HG02870 (cell line): ENCODE data around the gene SPEN.

Source experiments
- ATAC-seq: cut with Tn5 transposase; IDR thresholded peaks from one replicate; pipeline ENCODE4 v1.9.1; 2021; ENCODE audit warnings: mild to moderate bottlenecking, moderate library complexity; ENCODE audit not compliant: unreplicated experiment

Gene SPEN

DNA sequence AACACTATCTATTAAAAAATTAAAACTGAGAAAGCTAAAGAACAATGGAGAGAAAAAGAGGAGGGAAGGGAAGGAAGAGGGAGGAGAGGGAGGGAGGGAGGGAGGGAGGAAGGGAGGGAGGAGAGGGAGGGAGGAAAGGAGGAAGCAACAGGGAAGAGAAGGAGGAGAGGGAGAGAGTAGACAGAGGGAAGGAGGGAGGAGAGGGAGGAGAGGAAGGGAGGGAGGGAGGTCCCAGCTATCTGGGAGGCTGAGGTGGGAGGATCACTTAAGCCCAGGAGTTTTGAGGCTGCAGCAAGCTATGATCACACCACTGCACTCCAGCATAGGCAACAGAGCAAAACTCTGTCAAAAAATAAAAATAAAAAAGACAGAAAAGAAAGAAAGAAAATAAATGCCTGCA lies 111.9 kb downstream of the SPEN start:
- no peak for ATAC-seq

DNA sequence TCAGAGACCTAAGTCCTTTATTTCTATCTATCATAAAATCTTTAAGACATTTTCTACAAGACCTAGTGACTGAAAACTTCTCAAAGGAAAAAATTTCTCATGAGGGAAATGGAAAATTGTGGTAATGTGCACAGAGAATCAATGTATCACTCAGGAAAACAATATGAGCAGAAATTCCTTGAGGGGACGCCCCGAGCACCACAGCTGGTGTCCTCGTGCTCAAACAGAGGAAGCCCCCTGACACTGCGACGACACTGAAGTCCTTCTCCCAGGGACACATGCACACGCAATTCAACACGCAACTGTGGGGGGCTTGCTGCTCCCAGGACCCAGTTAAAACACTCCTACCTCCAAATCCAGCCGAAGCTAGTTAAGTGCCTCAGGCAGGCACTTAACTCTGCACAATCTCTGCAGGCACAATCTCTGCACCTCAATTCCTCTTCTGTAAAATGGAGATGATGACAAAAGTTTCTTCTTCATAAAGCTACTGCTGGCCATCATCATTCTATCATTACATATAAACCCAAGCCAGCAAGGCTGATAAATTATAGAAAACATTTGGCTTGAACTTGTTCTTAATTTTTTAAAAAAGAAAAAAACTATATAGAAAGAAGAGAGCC lies 112.4 kb downstream of the SPEN start:
- no peak for ATAC-seq

DNA sequence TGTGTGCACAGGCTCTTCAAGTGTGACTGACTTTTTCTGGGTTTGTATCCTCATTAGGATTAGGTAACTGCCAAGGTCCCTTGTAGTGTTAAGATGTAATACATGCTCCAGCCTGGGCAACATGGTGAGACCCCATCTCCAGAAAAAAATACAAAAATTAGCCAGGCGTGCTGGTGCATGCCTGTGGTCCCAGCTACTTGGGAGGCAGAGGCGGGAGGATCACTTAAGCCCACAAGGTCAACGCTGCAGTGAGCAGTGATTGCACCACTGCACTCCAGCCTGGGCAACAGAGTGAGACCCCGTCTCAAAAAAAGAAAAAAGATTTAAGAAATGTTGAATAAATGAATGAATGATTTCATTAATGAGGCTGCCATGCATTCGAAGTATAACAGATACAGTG lies 113.3 kb downstream of the SPEN start:
- no peak for ATAC-seq

DNA sequence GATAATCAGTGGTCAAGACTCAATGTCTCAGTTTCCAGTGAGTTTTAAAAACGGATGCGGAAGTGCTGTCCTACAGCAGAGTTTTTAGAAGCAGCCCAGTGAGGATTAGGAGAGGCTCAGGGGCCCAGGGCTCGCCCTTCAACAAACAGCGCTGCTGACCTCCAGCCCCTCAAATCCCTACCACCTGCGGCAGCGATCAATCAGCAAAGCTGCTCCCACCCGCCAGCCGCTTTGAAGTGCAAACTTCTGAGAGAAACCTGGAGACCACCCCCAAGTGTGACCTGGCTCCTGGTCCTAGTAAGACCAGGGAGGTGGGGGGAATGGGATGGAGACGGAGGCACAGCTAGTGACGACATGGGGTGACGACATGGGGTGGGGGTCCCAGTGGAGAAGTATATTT lies 114.0 kb downstream of the SPEN start:
- ATAC-seq, result no peak

DNA sequence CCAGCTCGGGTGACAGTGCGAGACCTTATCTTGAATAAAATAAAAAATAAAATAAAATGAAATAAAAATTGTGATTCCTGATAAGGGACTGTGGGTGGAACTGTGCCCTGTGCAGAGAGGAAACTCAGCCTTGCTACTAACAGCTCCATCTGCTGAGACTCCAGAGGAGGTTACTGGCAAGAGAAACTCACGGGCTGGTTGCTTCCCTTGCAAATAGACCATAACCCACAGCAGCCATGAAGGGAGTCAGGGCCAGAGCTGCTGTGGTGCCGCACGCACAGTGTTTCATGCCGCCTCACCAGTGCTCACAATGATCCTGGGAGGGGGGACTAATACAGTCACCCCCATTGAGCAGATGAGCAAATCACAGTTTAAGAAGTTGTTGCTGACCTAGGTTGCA lies 114.7 kb downstream of the SPEN start:
- no peak for ATAC-seq

DNA sequence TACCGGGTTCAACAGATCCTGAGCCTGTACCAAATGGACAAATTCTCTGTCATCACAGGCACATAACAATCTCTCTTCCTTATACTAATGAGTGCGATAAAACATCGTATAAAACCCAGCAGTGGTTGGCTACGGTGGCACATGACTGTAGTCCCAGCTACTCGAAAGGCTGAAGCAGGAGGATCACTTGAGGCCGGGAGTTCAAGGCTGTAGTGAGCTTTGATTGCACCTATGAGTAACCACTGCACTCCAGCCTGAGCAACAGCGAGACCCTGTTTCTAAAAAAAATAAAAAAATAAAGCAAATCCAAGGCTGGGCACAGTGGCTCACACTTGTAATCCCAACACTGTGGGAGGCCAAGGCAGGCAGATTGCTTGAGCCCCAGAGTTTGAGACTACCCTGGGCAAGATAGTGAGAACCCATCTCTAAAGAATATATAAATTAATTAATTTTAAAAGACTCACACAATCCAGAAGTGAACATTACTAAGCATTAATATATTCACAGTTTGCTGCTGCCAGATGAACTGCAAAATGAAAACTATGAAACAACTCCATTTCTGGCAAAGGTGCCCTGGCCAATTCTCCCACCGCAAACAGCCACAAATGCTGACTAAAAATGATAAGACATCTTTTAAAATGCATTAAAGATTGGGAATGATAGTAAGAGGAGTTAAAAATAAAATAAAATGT lies 115.3 kb downstream of the SPEN start:
- ATAC-seq, result no peak

DNA sequence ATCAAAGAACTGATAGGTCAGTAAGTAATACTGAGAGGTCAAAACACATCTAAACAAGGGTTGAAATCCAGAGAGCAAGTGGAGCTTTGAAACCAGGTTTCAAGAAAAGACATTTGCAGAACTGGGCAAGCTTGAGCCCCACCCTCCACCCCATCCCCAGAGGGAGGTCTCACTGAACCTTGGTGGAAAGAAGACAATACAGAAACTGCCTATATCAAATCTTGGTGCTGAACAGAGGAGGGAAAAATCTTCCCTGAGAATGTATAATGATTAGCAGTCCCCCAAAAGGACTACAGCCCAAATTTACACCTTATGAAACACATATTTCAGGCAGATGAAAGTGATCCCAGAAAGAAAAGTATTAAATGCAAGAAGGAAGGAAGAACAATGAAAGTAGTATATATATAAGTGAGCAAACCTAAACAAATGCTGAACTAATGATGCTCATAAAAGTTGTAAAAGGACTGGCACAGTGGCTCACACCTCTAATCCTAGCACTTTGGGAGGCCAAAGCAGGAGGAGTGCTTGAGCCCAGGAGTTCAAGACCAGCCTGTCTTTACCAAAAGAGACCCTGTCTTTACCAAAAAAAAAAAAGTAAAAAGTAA lies 116.0 kb downstream of the SPEN start:
- no peak for ATAC-seq

DNA sequence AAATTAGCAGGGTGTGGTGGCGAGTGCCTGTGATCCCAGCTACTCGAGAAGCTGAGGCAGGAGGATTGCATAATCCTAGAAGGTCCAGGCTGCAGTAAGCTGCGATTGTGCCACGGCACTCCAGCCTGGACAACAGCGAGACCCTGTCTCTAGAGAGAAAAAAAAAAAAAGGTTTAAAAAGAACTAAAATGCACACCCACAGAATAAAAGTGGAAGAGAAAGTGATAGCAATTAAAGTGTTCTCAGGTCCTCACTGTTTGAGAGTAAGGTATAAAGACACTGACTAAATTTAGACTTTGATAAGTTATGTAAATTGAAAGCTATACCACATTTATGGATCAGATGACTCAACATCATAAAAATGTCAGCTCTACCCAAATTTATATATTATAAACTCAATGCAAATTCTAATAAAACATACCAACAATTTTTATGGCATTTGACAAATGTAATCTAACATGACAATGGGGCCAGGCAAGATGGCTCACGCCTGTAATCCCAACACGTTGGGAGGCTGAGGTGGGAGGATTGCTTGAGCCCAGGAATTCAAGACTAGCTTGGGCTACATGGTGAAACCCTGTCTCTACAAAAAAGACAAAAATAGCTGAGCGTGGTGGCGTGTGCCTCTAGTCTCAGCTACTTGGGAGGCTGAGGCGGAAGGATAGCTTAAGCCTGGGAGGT lies 116.6 kb downstream of the SPEN start:
- ATAC-seq, result no peak

DNA sequence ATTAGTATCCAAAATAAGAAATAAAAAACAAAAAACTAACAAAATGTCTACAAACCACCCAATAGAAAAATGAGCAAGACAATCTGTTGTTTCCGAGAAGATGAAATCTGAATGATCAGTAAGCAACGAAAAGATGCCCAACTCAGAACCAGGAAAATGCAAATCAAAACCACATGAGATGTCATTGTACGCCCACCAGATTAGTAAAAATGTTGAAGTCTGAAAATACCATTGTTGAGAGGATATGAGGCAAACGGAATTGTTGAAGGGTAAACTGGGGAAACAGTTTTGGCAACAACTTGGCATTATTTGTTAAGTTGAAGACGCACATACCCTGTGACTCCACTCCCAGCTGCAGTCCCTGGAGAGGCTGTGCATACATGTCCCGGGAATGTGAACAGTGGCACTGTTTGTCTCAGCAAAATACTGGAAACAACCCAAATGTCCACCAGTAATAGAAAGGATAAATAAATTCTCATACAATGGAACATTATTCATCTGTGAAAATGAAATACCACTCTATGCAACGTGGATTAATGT lies 117.8 kb downstream of the SPEN start:
- no peak for ATAC-seq

DNA sequence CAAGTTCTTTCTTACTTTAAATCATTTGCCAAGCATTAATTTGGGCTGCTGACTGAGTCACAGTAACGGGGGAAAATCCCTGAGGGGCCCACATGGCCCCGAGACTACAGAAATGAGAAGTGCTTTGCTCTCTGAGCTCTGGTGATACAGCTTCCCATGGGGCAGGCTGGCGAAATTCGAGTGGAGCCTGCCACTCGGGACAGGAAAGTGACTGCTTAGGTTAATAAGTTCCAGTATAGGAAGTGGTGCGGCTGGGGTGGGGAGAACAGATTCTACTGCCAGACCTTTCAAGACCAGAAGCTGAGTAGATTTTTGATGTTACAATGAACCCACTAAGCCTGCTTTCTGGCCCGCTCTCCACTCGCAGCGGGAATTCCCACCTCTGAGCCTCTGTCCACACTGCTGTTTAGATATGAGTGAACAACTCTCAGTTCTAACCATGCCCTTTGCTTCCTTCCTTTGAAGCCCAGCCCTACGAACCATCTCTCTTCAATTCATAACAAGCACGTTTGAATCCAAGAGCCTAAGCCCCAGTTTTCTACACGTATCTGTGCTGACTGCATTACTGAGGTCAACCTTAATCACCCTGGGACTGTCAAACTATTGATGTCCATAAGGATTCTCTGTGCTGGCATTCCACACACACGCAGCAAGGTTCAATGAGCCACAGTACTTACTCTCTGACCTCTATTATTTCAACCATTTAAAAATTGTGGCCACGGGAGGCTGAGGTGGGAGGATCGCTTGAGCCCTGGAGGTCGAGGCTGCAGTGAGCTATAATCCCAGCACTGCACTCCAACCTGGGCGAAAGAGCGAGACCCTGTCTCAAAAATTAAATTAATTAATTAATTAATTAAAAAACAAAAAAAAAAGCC lies 118.8 kb downstream of the SPEN start:
- peak; percentile 73 for ATAC-seq

DNA sequence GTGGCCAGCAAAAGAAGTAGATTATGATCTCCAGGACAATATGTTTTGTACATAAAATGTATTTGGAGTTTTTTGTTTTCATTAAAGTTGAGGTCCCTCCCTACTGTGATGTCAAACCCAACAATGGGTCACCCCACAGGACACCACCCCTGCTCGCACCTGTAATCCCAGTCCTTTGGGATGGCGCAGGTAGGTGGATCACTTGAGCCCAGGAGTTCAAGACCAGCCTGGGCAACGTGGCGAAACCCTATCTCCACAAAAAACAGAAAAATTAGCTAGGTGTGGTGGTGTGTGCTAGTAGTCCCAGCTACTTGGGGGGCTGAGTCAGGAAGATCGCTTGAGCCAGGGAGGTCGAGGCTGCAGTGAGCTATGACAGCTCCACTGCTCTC lies 119.4 kb downstream of the SPEN start:
- ATAC-seq, result no peak

DNA sequence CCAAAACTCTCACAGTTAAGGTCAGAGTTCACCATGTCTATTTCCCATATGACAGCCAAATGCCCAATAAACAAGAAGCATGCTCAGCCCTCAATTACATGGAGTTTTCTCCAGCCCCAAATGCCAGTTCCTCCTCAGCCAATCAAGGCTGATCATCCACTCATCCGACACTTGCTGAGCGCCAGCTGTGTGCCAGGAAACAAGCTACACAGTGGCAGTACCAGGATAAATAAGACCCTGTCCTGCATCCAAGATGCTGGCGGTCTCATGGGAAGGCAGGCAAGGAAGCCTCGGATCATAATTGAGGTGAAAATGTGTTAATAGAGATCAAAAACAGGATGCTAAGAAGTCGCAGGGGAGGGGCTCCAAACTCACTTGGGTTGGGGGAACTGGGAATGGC lies 120.7 kb downstream of the SPEN start:
- ATAC-seq, result no peak

DNA sequence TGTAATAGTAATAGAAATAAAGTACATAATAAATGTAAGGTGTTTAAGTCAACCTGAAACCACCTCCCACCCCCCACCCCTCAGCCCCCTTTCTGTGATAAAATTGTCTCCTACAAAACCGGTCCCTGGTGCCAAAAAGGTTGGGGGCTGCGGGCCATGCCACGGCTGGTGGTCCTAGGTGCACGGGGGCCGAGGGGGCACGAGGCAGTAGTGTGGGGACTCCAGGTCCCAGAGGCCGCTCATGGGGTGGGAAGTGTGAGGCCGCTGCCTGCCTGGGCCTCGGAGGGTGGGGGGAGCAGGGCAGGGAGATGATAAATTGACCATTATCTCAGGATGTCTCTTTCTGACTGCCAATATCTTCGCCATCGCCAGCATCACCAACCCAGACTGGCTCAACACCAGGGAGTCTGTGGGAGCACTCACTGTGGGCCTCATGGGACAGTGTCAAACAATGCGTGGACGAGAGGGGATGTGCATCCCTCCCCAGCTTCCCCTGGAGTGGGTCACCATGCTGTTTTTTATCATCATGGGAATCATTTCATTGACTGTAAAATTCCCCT lies 121.9 kb downstream of the SPEN start:
- no peak for ATAC-seq

DNA sequence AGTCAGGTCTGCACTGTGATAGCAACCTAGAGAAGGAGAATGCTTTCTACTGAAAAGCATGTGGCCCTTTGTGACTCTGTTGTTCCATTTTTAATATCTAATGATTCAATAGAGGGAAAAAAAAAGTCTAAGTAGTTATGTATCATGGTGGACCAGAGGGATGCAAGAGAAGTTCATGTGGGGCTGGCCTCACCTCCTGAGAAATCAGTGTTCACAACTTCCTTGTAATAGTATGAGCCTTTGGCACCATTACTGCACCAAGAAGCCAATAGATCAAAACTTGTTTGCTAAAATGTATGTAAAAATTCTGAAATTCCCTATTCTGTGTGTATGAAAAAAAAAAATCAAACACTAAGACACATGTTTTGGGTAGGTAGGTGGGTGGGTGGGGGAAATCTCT lies 123.4 kb downstream of the SPEN start:
- ATAC-seq, result no peak

DNA sequence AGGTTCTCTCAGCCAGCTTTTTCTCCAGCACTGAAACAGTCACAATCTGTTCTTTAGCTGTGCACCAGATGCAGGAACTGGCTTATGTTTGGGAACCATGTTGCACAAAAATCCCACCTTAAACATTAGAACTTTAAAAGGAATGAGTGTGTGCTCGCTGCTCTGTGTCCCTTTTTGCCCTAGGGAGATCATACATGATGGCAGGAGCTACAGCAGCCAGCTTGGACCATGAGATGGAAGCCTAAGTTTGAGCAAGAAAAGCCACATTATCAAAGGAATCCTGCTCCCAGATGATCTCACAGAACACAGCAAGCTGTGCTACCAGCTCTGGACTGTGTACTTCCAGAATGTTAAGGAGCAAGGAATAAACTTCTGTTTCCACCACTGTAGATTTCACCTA lies 124.9 kb downstream of the SPEN start:
- ATAC-seq, result no peak

DNA sequence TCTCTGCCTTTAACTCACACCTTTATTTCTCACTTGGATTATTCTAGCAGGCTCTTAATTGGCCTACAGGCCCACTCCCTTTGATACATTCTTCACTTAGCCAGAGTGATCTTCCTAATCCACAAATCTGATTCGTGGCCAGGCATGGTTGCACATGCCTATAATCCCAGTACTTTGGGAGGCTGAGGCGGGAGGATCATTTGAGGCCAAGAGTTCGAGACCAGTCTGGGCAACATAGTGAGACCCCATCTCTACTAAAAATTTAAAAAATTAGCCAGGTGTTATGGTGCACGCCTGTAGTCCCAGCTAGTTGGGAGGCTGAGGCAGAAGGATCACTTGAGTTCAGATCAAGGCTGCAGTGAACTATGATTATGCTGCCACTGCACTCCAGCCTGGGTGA lies 126.3 kb downstream of the SPEN start:
- no peak for ATAC-seq

DNA sequence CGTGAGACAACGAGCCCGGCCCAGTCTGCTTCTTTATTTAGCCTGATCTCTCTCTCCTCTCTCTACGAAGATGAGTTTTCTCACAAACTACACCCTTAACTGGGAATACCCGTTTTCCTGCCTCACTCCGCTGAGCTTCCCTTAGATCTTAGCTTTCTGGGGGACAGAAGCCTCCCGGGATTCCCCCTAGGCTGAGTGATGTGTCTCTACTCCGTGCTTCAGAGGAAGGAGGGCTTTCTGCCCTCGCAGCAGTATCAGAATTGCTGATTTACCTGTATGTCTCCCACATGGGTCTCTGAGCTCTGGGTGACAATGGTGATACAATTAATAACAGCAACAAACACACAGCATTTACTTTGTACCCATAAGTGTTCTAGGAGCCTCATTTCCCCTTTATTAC lies 127.3 kb downstream of the SPEN start:
- no peak for ATAC-seq

DNA sequence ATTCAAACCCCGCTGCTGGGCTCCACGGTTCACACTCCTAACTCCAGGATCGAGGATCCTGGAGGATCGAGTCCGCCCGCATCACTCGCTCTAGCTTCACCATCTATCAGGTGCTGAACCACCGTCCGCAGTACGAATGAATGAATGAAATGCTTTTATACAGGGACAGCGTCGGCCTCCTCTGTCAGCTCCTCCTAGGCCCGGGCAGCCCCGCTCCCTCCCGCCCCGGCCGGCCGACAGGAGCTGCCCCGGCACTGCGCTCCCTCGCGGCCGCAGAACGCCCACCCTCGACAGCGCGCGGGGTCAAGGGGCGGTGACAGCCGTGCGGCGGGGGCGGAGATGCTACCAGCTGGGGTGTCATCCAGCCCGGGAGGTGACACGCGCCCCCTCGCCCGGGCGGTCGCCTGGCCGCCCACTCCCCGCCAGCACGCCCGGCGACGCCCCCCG lies 127.9 kb downstream of the SPEN start:
- peak; percentile 45 for ATAC-seq

DNA sequence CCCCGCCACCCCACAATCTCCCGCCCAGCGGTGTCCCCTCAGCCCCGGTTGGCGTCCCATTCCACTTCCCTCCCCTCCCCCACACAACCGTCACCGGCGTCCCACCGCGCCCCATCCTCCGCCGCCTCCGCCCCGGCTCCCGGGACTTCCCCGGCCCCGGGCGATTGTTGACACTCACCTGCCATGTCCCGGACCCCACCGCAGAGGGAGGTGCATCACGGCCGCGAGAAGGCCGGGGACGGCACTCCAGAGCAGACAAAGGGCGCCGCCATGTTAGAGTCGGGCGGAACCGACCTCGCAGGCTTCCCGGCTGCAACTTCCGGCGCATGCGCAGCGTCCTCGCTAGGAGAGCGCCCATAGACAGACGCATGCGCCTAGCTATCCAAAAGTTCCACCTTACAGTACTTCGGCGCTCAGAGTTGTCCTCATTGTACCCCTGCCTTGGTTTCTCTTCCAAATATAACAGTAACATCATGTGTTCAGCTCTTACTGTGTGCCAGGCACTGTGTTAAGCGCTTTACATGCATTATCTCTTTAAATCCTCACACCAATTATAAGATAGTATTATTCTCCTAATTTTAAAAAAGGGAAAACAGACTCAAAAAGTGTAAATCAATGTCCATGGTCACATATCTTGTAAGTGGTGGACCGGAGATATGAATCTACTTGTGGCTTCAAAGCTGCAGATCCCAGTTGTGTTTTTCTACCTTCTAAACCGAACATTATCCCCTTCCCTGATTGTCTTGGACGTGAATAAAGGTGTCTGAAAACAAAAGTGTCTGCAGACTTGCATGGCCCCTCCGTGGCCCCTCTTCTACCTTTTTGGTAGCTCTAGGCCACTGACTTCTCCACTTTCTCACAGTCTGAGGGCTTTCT lies 128.5 kb downstream of the SPEN start, which contains the start of gene ZBTB17:
Gene ZBTB17, minus strand, starts transcription at position 297 of the 876 bp plus-strand sequence. CDS start 27,606 bp downstream, outside the sequence.
- peak; percentile 65 for ATAC-seq
